K562 (cell line): ENCODE results near the gene YARS1. TPM values are rescaled to one million over a fixed set of nuclear protein-coding genes. Genes with fewer than 3 reads are reported as not detected.

Source experiments
- CBX2 ChIP-seq: fragments of 200-600 bp; sonication (generic); IDR thresholded peaks from one replicate; pipeline ENCODE4 v1.6.1; 2012; ENCODE audit warnings: mild to moderate bottlenecking, low read length, inconsistent platforms; ENCODE audit not compliant: insufficient read depth, poor library complexity, severe bottlenecking
- CBX8 ChIP-seq: fragments of 200-600 bp; sonication (generic); IDR thresholded peaks from 2 replicates; pipeline ENCODE4 v1.6.1; 2012; ENCODE audit warnings: borderline replicate concordance, mixed run types, low read depth, mild to moderate bottlenecking, moderate library complexity, mixed read lengths, low read length, control low read depth, inconsistent platforms; ENCODE audit not compliant: poor library complexity, severe bottlenecking; ENCODE audit errors: extremely low read depth
- ERF ChIP-seq: fragments of 450-650 bp; formaldehyde crosslinking; IDR thresholded peaks from 2 replicates; pipeline ENCODE4 v1.4.0; 2020; ENCODE audit warnings: mild to moderate bottlenecking, mixed read lengths
- EWSR1 ChIP-seq: fragments of 450-650 bp; IDR thresholded peaks from 2 replicates; pipeline ENCODE4 v1.6.1; 2018; ENCODE audit warnings: borderline replicate concordance, mild to moderate bottlenecking, low read depth, moderate library complexity; ENCODE audit not compliant: partially characterized antibody
- HDAC3 ChIP-seq: fragments of 450-650 bp; IDR thresholded peaks from 2 replicates; pipeline ENCODE4 v1.6.1; 2018; ENCODE audit warnings: borderline replicate concordance, mild to moderate bottlenecking, moderate library complexity; ENCODE audit not compliant: partially characterized antibody
- KAT2B ChIP-seq: IDR thresholded peaks from one replicate; pipeline ENCODE4 v1.6.1; 2012; ENCODE audit warnings: low read depth, mild to moderate bottlenecking, control low read depth, inconsistent platforms, low read length, moderate library complexity
- MBD2 ChIP-seq: sonication (generic); IDR thresholded peaks from 2 replicates; pipeline ENCODE4 v1.6.1; 2016; ENCODE audit warnings: low read depth, borderline replicate concordance
- SIN3B ChIP-seq: fragments of 450-650 bp; IDR thresholded peaks from 2 replicates; pipeline ENCODE4 v1.6.1; 2017; ENCODE audit warnings: low read depth, mild to moderate bottlenecking, moderate library complexity
- ZC3H11A ChIP-seq: IDR thresholded peaks from 2 replicates; pipeline ENCODE4 v1.6.1; 2012; ENCODE audit warnings: low read depth, low read length, improper control_type of control experiment
- ZC3H4 ChIP-seq: sonication (generic); formaldehyde crosslinking; IDR thresholded peaks from 2 replicates; pipeline ENCODE4 v1.9.0; 2021; ENCODE audit warnings: missing genetic modification reagents, borderline replicate concordance
- ZFPM2 ChIP-seq: fragments of 250-450 bp; sonication (Bioruptor Pico); IDR thresholded peaks from 2 replicates; pipeline ENCODE4 v1.5.1; 2022; ENCODE audit warnings: mild to moderate bottlenecking
- ZNF121 ChIP-seq: sonication (generic); formaldehyde crosslinking; conservative IDR thresholded peaks from 2 replicates; pipeline ENCODE4 v1.8.0; 2022; ENCODE audit warnings: missing genetic modification reagents
- ZNF780A ChIP-seq: fragments of 250-450 bp; sonication (Bioruptor Pico); IDR thresholded peaks from 2 replicates; pipeline ENCODE4 v1.5.0; 2021; ENCODE audit warnings: mild to moderate bottlenecking
- polyA plus RNA-seq, 8 experiments: library from polyadenylated mRNA; depleted of rRNA in 4 of 8; stranded (reverse) in 5 of 8; unstranded in 3 of 8; fragments of >200 nt; fragmentation: Nextera tagmentation in 2 of 8; fragmentation: Illumina TruSeq in 1 of 8; extraction: Ambion mirVana in 2 of 8; extraction: Trizol in 1 of 8; gene quantifications; 2 replicates each; pipeline versions ENCODE4 v1.2.1 to v1.2.3, GENCODE V29; 2011 to 2014; ENCODE audit warnings: inconsistent platforms in 1 of 8, missing spikeins in 1 of 8
- total RNA-seq, 7 experiments: library from RNA; depleted of rRNA in 6 of 7; stranded (reverse); fragments of >200 nt in 6 of 7; fragmentation: Illumina TruSeq in 2 of 7; extraction: Trizol in 2 of 7; gene quantifications; 2 replicates each; pipeline versions ENCODE4 v1.2.1 to v1.2.3, GENCODE V29; 2011 to 2021; ENCODE audit warnings: low replicate concordance in 1 of 7
- TF ChIP-seq, protein P1 (sequence below): fragments of 250-450 bp; sonication (Bioruptor Pico); IDR thresholded peaks from 2 replicates; pipeline ENCODE4 v1.8.0; 2022; ENCODE audit warnings: moderate library complexity, mild to moderate bottlenecking, inconsistent platforms
- TF ChIP-seq, protein P2 (sequence below): IDR thresholded peaks from 2 replicates; pipeline ENCODE4 v1.6.1; 2011; ENCODE audit not compliant: insufficient read length; ENCODE audit errors: extremely low read depth
- TF ChIP-seq, protein P3 (sequence below): IDR thresholded peaks from 3 replicates; pipeline ENCODE4 v1.6.1; 2011; ENCODE audit warnings: borderline replicate concordance, mild to moderate bottlenecking; ENCODE audit not compliant: insufficient read length, insufficient read depth

Gene YARS1
- total and polyA plus RNA-seq, 9 of the 15 experiments (the other 6 are each of a cell fraction or from before 2014, with no cell fraction given): 66.2 to 336 (median 201) TPM

DNA sequence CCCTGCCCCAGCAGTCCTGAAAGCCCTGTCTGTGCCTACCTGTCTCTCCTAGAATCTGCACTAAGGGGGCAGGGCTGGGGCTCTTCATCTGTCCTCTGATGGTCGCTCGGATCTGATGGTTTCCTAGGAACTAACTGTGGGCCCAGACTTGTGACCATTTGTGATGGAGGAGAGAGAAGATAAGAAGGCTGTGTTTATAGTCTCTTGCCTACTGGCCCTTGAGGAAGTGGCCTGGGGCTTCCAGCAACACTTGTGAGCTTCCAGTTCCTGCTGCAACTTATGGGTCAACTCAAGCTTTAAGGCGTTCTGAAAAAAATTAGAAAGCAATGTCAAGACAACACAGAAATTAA is 61.4 kb downstream of the YARS1 start (continued):
- TF ChIP-seq HDAC3: no peak
- no peak for TF ChIP-seq ZNF780A (CRISPR knock-in tag)
- no peak for TF ChIP-seq ERF (CRISPR knock-in tag)
- TF ChIP-seq, protein P1, sequence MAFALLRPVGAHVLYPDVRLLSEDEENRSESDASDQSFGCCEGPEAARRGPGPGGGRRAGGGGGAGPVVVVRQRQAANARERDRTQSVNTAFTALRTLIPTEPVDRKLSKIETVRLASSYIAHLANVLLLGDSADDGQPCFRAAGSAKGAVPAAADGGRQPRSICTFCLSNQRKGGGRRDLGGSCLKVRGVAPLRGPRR (CRISPR knock-in tag): no peak
- TF ChIP-seq, protein P2, sequence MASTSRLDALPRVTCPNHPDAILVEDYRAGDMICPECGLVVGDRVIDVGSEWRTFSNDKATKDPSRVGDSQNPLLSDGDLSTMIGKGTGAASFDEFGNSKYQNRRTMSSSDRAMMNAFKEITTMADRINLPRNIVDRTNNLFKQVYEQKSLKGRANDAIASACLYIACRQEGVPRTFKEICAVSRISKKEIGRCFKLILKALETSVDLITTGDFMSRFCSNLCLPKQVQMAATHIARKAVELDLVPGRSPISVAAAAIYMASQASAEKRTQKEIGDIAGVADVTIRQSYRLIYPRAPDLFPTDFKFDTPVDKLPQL: no peak
- no peak for TF ChIP-seq ZNF121
- TF ChIP-seq EWSR1: no peak
- TF ChIP-seq MBD2: 0 out of 2 replicates have a peak, but pooled peaks have one; percentile 19
- TF ChIP-seq KAT2B: no peak
- no peak for TF ChIP-seq CBX8
- TF ChIP-seq ZC3H4 (CRISPR knock-in tag): no peak
- TF ChIP-seq ZFPM2: no peak
- TF ChIP-seq, protein P3, sequence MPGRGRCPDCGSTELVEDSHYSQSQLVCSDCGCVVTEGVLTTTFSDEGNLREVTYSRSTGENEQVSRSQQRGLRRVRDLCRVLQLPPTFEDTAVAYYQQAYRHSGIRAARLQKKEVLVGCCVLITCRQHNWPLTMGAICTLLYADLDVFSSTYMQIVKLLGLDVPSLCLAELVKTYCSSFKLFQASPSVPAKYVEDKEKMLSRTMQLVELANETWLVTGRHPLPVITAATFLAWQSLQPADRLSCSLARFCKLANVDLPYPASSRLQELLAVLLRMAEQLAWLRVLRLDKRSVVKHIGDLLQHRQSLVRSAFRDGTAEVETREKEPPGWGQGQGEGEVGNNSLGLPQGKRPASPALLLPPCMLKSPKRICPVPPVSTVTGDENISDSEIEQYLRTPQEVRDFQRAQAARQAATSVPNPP: no peak
- TF ChIP-seq CBX2: no peak
- TF ChIP-seq ZC3H11A: no peak
- no peak for TF ChIP-seq SIN3B
